Psoas muscle (tissue), 8 donors: ENCODE results near the gene MED13L. TPM values are rescaled to one million over a fixed set of nuclear protein-coding genes. Genes with fewer than 3 reads are reported as not detected.

ENCODE experiments used
- ATAC-seq, 4 donors: fragments of 200-7000 bp; cut with Tn5 transposase; one replicate each; pipeline ENCODE4 v1.9.1; 2020; ENCODE audit warnings: moderate library complexity in 3 of 4, mild to moderate bottlenecking in 2 of 4
- DNase-seq, 2 donors: peaks; one replicate each; pipeline ENCODE4 v3.0.0-alpha.2; 2020
- H3K27ac ChIP-seq: fragments of 200-600 bp; one replicate; pipeline ENCODE4 v1.8.0; 2022
- H3K27me3 ChIP-seq, 3 donors: fragments of 200-600 bp in 1 of 3; one replicate each; pipeline versions ENCODE4 v1.6.1 to v1.8.0; 2013 to 2022; ENCODE audit warnings: low read length in 2 of 3, mild to moderate bottlenecking in 2 of 3, moderate library complexity in 1 of 3; ENCODE audit not compliant: insufficient read depth in 3 of 3
- H3K36me3 ChIP-seq, 2 donors: fragments of 200-600 bp in 1 of 2; one replicate each; pipeline versions ENCODE4 v1.6.1 to v1.8.0; 2013 to 2022; ENCODE audit warnings: low read depth in 1 of 2, mild to moderate bottlenecking in 1 of 2, moderate library complexity in 1 of 2; ENCODE audit not compliant: insufficient read depth in 1 of 2
- H3K4me1 ChIP-seq: fragments of 200-600 bp; one replicate; pipeline ENCODE4 v1.8.0; 2022
- H3K4me3 ChIP-seq: fragments of 200-600 bp; one replicate; pipeline ENCODE4 v1.8.0; 2022; ENCODE audit warnings: mild to moderate bottlenecking
- H3K9me3 ChIP-seq: fragments of 200-600 bp; one replicate; pipeline ENCODE4 v1.8.0; 2022
- CTCF ChIP-seq: fragments of 200-600 bp; IDR thresholded peaks from one replicate; pipeline ENCODE4 v1.8.0; 2022; ENCODE audit warnings: antibody characterized with exemption
- WGBS, 3 donors: extraction: QIAGEN DNeasy Blood & Tissue Kit; methylation state at CpG; one replicate each; pipeline versions ENCODE4 v1.1.6 to v1.1.7; 2013; 5-methylcytosine and 5-hydroxymethylcytosine counted together
- intact Hi-C, 2 donors: fragments of 100-400 bp; cut with DNase I; formaldehyde crosslinking; loops; one replicate each; pipeline versions ENCODE4 v1.11.0 to v1.14.2; 2022
- polyA plus RNA-seq, 3 donors: library from polyadenylated mRNA; stranded (reverse); fragments of 200-250 nt; gene quantifications; one replicate each; pipeline ENCODE4 v1.2.3, GENCODE V29; 2013
- total RNA-seq, 4 donors: library from RNA; stranded (reverse); fragmentation: NEBNext Ultra II Directional in 2 of 4; extraction: Animal tissue kit (Norgen Biotek cat#: 25700) in 2 of 4; gene quantifications; one replicate each; pipeline versions ENCODE4 v1.2.1 to v1.2.4, GENCODE V29; 2021 to 2023
- donor health status: healthy with polysubstance abuse.
- donor health status: DM: no; HTN: no; CAD: no; lungs with moderate emphysema.
- donor health status: Bipolar disorder and iron deficiency.
- donor health status: healthy.
- donor health status: DM: yes; HTN: yes; CAD: no.
- donor health status: DM: no; HTN: no; CAD: no.
- donor health status: DM: no; HTN: no; CAD: no.
- donor health status: DM: yes; HTN: yes; CAD: no.

MED13L gene
- total and polyA plus RNA-seq, 7 donors: 8.9 to 90.5 (median 72.5) TPM

GRCh38 chr12:116201359-116201758, 76.1 kb downstream of the MED13L start:
- no peak for DNase-seq
- Histone ChIP-seq H3K27me3 (no peaks in the 10 kb centered on the region), H3K4me3 (no peak overlapping the region), H3K4me1 (peaks cover 82% of the 10 kb centered on the region), H3K27ac (no peak overlapping the region), H3K9me3 (no peaks in the 10 kb centered on the region), H3K36me3 (no peaks in the 10 kb centered on the region)
- WGBS, 3 donors: 70 to 79% (median 76%) methylated on average over 2 of the region's 2 CpGs
- no peak for TF ChIP-seq CTCF
- intact Hi-C loops: no loop called here
- ATAC-seq: no peak

DNA sequence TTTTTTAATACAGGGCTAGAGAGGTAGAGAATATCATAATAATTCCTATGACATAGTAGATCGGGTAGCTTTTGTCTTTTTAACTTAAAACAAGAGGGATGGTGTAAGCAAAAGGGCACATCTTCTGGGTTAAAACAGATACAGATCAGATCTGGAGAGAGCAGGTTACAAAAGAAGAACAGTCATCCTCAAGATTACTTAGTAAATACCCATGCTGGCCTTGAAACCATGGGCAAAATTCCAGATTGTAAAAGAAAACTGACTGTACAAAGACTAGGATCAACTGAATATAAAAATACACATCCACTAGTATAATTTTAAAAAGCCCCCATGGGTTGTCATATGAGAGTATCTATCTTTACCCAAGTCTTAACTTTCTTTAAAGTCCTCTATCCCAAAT, 76.7 kb downstream of the MED13L start:
- H3K27ac ChIP-seq: no peak overlapping the region
- ATAC-seq (peak; percentile 49 to 79 (median 57)), DNase-seq (no peak)
- H3K27me3 ChIP-seq: no peaks in the 10 kb centered on the region
- no peaks in the 10 kb centered on the region for H3K9me3 ChIP-seq
- H3K4me1 ChIP-seq: peaks cover 87% of the 10 kb centered on the region
- 84 to 92% (median 86%) methylated on average over 1 of the region's 1 CpG for WGBS, 3 donors
- H3K36me3 ChIP-seq: no peaks in the 10 kb centered on the region
- no peak overlapping the region for H3K4me3 ChIP-seq
- intact Hi-C loops: no loop called here
- no peak for TF ChIP-seq CTCF

GRCh38 chr12:116199160-116199706, 78.3 kb downstream of the MED13L start:
- ATAC-seq: no peak
- no peaks in the 10 kb centered on the region for H3K9me3 ChIP-seq
- DNase-seq: no peak
- 86 to 95% (median 90%) methylated on average over 1 of the region's 1 CpG for WGBS, 3 donors
- H3K36me3 ChIP-seq: no peaks in the 10 kb centered on the region
- TF ChIP-seq CTCF: no peak
- H3K4me1 ChIP-seq: peaks cover 92% of the 10 kb centered on the region
- no peak overlapping the region for H3K4me3 ChIP-seq
- H3K27ac ChIP-seq: no peak overlapping the region
- intact Hi-C loops: loop anchor here in 1 of 2 donors (10.0 kb wide), 1 partner anchor 54 kb away; no protein-coding TSS in a partner anchor
- no peaks in the 10 kb centered on the region for H3K27me3 ChIP-seq

- H3K27me3 ChIP-seq: no peaks in the 10 kb centered on the region
- peaks cover 84% of the 10 kb centered on the region for H3K4me1 ChIP-seq
- no peaks in the 10 kb centered on the region for H3K9me3 ChIP-seq
- intact Hi-C loops: loop anchor here in 1 of 2 donors (10.0 kb wide), 1 partner anchor 52 kb away; no protein-coding TSS in a partner anchor
- DNase-seq: no peak
- no peak overlapping the region for H3K4me3 ChIP-seq
- no peak for TF ChIP-seq CTCF
- no peaks in the 10 kb centered on the region for H3K36me3 ChIP-seq
- peak in 2 of 4 donors; percentile 42 to 48 for ATAC-seq
- H3K27ac ChIP-seq: no peak overlapping the region
- WGBS, 3 donors: 63 to 74% (median 67%) methylated on average over 14 of the region's 14 CpGs
Observed at GRCh38 chr12:116196752-116197718, 80.5 kb downstream of the MED13L start.
